ENCODE data around the gene FOXL3.
"Not testable (repeated sequence)": the region's sequence is repeated elsewhere in the genome, so short reads cannot be mapped to it uniquely, and the experiment has no call there.

Gene FOXL3

GRCh38 chr7:255038-255435 is 34.9 kb upstream of the FOXL3 start:
- DNase-seq (ENCODE audit: low spot score): no peak

GRCh38 chr7:255721-256361 is 34.1 kb upstream of the FOXL3 start:
- no peak for DNase-seq (ENCODE audit: low spot score)

GRCh38 chr7:256461-256940 is 33.5 kb upstream of the FOXL3 start:
- no peak for DNase-seq (ENCODE audit: low spot score)

- DNase-seq (ENCODE audit: low spot score): no peak
Measured at GRCh38 chr7:256981-257646, 32.9 kb upstream of the FOXL3 start.

GRCh38 chr7:257647-257992 is 32.4 kb upstream of the FOXL3 start:
- DNase-seq (ENCODE audit: low spot score): no peak

GRCh38 chr7:258476-259190 is 31.3 kb upstream of the FOXL3 start:
- no peak for DNase-seq (ENCODE audit: low spot score)

- no peak for DNase-seq (ENCODE audit: low spot score)
Measured at GRCh38 chr7:259191-259505, 30.8 kb upstream of the FOXL3 start.

- no peak for DNase-seq (ENCODE audit: low spot score)
Measured at GRCh38 chr7:259751-260405, 30.1 kb upstream of the FOXL3 start.

- no peak for DNase-seq (ENCODE audit: low spot score)
Measured at GRCh38 chr7:260441-261281, 29.3 kb upstream of the FOXL3 start.

GRCh38 chr7:261341-262250 is 28.4 kb upstream of the FOXL3 start:
- DNase-seq (ENCODE audit: low spot score): no peak

- DNase-seq (ENCODE audit: low spot score): no peak
Measured at GRCh38 chr7:262251-262572, 27.8 kb upstream of the FOXL3 start.

- not testable (repeated sequence) for DNase-seq (ENCODE audit: low spot score)
Measured at GRCh38 chr7:262631-263311, 27.2 kb upstream of the FOXL3 start.

- not testable (repeated sequence) for DNase-seq (ENCODE audit: low spot score)
Measured at GRCh38 chr7:263483-264351, 26.3 kb upstream of the FOXL3 start.

- DNase-seq (ENCODE audit: low spot score): no peak
Measured at GRCh38 chr7:264541-265191, 25.3 kb upstream of the FOXL3 start.

- DNase-seq (ENCODE audit: low spot score): no peak
Measured at GRCh38 chr7:265192-265997, 24.6 kb upstream of the FOXL3 start.

GRCh38 chr7:265998-266850 is 23.7 kb upstream of the FOXL3 start:
- DNase-seq (ENCODE audit: low spot score): no peak
